Right renal pelvis (tissue), 4 donors: ENCODE measurements around the gene HIF1A. TPM values are rescaled to one million over a fixed set of nuclear protein-coding genes. Genes with fewer than 3 reads are reported as not detected.
"Not testable (repeated sequence)": the region's sequence is repeated elsewhere in the genome, so short reads cannot be mapped to it uniquely, and the experiment has no call there.

ENCODE experiments used
- DNase-seq, 4 donors: peaks; one replicate each; pipeline ENCODE4 v3.0.0-alpha.2; 2013; ENCODE audit warnings: low read depth in 4 of 4, low spot score in 3 of 4, missing footprints in 1 of 4
- polyA plus RNA-seq, 4 donors: library from polyadenylated mRNA; unstranded; fragments of 120-200 nt; gene quantifications; one replicate each; pipeline ENCODE4 v1.2.1, GENCODE V29; 2013; ENCODE audit not compliant: insufficient read length in 4 of 4

The HIF1A gene
- polyA plus RNA-seq, 4 donors: 147 to 187 (median 160) TPM

DNA sequence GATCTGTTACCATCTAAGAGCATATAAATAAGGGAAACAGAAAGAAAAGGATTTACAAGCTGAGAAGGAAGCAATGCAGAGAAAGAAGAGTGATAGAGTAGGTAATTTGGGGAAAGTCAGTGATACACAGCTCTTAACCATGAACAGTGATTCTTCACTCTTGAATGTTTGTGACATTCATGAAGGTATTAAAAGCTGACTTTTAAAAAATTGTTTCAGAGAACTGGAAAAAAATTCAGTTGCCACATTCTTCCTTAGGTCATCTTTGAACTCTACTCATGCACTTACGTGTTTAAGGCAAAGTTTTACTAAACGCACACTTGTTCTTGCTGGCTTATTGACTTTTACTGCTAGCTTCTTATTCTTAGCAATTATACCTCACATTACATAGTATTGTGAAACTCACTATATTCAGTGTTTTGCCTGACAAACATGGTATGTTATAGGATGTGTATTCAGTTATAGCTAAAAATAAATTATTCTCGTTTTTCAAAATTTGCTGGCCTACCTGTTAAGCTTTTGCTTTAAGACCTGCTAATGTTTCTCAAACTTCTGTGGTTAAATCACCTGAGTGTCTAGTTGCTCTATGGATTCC is 10.9 kb downstream of the HIF1A start:
- DNase-seq: no peak

DNA sequence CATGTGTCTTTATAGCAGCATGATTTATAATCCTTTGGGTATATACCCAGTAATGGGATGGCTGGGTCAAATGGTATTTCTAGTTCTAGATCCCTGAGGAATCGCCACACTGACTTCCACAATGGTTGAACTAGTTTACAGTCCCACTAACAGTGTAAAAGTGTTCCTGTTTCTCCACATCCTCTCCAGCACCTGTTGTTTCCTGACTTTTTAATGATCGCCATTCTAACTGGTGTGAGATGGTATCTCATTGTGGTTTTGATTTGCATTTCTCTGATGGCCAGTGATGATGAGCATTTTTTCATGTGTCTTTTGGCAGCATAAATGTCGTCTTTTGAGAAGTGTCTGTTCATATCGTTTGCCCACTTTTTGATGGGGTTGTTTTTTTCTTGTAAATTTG is 12.5 kb downstream of the HIF1A start:
- not testable (repeated sequence) for DNase-seq

DNA sequence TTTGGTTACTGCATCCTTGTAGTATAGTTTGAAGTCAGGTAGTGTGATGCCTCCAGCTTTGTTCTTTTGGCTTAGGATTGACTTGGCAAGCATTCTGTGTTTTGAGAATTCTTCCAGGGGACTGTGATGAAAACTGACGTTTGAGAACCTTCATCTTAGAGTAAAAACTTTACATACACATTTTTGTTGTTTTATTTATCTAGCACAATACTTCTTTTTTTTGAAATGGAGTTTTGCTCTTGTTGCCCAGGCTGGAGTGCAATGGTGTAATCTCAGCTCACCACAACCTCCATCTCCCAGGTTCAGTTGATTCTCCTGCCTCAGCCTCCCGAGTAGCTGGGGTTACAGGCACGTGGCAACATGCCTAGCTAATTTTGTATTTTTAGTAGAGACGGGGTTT is 13.4 kb downstream of the HIF1A start:
- DNase-seq: not testable (repeated sequence)

DNA sequence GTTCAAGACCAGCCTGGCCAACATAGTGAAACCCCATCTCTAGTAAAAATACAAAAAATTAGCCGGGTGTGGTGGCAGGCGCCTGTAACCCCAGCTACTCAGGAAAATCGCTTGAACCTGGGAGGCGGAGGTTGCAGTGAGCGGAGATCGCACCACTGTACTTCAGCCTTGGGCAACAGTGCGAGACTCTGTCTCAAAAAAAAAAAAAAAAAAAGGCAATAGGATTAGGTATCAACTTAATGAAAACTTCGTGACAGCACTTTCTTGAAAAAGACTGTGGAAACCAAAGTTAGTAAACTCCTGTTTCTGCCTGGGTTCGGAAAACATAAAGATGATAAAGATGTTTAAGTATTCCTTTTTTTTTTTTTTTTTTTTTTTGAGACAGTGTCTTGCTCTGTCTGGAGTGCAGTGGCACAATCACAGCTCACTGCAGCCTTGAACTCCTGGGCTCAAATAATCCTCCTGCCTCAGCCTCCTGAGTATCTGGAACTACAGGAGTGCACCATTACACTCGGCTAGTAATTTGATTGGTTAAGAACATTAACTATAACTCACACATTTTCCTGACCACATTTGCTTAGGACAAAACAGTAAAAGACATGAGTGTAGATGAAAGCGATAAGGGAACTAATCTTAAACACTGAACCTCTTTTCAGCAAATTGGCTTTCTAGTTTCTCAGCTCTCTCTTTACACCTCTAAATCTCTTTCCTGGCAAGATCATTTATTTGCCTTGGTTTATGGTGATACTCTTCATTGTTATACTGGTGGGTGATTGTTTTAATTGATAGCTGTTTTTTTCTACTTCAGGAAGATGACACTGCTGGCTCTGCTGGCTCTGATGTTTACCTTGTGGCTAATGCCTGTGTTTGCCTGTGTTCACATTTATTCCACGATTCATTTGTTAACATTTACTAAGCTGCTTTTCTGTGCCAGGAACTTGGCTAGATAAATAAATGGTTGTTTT is 15.8 kb downstream of the HIF1A start:
- no peak for DNase-seq

DNA sequence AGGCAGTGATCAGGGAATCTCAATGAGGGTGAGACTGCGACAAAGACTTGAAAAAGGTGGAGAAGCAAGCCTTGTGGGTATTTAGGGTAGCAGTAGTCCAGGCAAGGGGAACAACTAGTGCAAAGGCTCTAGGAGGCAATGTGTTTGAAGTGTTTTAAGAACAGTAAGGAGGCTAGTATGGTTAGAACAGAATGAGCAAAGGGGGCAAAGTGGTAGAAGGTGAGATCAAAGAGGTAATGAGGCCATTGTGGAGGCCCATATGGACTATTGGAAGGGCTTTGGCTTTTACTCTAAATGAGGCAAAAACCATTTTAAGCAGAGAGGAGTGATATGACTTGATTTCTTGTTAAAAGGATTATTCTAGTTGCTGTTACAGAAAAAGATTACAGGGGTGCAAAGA is 16.8 kb downstream of the HIF1A start:
- DNase-seq: no peak

DNA sequence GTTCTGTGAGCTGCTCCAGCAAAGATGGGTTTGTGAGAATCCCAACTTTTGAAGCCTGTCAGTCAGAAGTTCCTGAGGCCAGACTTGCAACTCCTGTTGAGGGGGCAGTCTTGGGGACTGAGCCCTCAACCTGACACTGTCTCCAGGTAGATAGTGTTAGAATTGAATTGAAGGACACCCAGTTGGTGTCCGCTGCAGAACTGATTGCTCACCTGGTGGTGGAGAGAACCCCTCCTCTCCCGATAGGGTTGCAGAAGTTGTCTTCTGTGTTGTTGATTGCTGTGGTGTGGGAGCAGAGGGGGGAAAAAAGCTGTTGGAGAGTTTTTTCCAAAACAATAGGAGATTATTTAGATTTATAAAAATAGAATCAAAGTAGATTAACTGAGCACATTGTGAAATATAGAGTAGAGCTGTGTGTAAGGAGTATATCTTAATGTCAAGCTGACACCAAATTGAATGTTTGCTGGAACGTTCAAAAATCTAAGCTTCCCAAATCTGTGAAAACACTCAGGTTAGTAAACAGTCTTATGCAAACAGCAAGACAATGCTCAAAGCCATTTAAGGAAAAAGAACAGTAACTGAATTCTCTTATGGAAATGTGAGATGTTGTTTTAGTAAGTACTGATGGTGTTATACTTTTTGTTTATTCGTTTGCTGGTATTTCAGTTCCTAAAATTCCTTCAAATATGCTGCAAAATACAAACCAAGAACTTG is 18.6 kb downstream of the HIF1A start:
- DNase-seq: no peak

DNA sequence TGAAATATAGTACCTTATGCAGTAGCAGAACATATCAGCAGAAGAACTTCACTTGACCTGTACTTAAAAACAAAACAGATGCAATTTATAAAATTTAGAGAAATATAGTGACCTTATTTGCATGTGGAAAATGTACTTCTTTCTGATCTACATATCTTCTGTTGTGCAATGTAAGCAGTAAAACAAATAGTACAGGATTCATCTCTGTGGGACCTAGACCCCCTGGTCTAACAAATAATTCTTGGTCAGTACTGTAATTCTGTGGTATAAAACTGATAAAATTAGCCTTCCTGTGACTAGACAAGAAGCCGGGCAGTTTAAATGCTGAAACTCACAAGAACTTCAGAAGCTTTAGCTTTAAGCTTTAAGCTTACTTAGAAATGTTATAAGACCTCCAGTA is 21.6 kb downstream of the HIF1A start:
- no peak for DNase-seq

DNA sequence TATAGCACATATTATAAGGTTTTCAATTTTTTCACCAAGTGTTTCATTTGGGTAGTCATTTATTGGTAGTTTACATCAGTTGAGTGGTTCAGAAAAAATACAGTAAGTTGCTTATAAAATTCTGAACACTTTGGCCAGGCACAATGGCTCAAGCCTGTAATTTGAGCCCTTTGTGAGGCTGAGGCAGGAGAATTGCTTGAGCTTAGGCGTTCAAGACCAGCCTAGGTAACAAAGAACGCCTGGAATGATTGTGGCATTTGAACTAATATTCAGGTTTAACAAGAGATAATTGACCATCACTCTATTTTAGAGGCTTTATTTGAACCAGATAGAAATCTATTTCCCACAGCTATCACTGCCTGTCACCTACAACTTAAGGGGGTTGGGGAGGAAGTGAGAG is 22.7 kb downstream of the HIF1A start:
- no peak for DNase-seq

DNA sequence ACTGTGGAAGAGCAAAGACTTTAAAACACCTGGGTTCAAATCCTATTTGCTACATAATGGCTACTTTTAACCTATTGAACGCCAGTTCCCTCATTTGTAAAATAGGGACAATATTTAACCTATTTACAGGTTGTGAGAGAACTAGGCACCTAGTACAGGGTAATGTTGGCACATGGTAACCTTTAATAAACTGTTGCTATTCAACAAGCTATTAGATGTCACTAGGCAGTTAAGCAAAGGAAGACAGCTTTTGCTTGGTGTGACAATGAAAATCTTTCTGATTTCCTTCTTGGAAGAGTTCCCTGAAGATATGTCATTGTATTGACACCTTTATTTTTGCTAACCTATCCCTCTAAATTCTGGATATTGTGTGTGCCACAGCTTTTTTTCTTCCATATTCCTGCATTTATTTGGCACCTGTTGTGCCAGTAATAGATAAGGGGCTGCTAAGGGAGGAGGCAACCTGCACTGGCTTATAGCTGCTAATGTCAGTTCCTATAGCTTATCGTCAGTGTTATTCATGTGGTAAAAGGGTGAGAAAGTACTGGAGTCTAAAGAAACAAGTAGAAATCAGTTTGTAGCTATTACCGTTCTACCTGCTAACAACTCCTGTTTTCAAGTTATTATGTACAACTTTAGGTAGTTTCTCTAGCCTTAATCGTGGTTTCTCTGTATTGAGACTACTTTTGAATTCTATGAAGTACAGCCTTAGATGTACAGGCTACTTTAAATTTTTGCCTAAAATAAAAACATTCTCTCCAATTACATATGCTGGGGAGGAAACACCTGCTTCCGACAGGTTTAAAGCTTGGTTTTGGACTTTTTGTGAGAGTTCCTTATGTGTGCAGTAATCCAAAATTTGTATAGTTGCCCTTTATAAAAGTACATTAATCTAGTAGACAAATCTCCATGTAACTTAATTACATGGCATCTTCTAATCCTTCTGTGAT is 24.3 kb downstream of the HIF1A start:
- no peak for DNase-seq

DNA sequence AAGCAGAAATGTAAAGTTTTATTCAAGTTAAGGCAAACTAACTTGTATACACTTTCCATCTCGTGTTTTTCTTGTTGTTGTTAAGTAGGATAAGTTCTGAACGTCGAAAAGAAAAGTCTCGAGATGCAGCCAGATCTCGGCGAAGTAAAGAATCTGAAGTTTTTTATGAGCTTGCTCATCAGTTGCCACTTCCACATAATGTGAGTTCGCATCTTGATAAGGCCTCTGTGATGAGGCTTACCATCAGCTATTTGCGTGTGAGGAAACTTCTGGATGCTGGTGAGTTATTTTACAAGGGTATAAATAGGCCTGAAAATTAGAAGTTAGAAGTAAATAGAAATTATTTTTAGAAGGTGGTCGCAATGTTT is 25.0 kb downstream of the HIF1A start:
- no peak for DNase-seq

DNA sequence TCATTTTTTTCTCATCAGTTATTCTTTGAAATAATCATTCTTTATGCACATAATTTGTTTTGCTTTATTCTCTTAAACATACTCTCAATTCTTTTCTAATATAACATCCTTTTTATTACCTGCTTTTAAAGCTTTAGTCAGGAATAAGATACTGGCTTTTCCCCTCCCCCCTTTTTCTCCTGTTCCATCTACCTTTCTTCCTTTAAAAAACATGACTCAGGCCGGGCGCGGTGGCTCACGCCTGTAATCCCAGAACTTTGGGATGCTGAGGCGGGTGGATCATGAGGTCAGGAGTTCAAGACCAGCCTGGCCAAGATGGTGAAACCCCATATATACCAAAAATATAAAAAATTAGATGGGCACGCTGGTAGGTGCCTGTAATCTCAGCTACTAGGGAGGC is 25.4 kb downstream of the HIF1A start:
- no peak for DNase-seq

DNA sequence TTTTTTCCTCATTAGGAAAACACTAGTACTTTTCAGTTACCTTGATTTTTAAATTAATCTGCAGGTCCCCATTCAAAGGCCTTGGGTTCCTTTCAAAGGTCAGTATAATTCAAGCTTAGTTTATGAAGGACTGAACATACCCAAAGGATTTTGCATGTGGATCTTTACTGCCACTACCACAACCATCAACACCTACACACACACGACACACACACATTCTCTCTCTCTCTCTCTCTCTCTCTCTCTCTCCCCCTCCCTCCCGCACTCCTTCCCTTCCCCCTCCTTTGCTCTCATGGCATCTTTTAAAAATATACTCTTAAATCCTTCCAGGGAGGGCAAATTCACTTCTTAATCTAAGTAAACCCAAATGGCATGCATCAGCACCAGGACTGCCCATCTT is 28.8 kb downstream of the HIF1A start:
- DNase-seq: no peak

DNA sequence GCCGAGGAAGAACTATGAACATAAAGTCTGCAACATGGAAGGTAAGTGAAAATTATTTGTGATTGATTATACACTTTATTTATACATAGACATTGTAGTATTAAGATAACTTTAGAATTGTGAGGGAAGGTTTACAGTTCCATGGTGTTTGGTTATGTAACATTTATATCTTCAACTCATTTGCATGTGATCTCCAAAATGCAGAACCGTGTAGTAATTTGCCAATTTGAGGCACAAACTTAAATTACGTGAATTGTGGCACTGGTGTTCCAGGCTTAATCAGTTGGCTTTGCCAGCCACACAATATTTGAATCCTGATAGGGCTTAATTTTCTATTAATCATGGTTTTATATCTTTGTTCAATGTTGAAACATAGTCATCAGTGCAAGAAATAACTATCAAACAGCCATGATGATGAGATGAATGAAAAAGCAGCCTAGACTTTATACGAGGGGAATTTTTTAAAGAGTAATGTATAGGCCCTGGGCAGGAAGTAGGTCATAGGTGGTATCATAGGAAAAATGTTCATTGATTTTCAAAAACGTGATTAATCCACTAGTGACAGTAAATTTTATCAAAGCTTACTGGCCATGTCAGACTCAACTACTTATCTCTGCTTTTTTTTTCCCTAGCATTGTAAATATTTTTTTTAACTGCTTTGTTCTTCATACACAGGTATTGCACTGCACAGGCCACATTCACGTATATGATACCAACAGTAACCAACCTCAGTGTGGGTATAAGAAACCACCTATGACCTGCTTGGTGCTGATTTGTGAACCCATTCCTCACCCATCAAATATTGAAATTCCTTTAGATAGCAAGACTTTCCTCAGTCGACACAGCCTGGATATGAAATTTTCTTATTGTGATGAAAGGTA is 31.7 kb downstream of the HIF1A start:
- DNase-seq: no peak

DNA sequence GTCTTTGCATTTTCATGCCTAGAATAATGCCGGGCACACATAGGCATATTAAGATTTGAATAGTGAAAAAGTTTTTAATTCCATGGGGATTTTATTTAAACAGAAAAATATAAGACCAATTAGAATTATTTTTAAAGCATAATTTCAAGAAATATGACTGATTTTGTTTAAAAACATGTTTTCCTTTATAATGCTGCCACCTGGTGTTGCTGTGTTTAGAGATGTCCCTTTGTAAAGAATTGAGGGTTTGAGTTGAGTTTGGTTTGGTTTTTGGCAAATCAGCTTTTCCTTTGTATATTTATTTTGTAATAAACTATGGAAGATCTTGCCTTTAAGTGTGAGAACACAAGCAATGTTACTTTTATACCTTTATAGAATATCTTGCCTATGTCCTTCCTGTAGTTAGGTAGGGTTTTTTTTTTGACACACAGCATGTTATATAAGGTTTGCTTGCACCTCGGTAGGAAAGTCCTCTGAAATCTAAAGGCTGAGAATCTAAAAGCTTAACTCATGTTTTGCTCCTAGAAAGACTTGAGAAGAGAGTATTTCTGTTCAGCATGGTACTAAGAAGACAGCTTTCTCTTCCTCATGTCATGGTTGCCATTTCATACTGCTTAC is 35.6 kb downstream of the HIF1A start:
- no peak for DNase-seq

DNA sequence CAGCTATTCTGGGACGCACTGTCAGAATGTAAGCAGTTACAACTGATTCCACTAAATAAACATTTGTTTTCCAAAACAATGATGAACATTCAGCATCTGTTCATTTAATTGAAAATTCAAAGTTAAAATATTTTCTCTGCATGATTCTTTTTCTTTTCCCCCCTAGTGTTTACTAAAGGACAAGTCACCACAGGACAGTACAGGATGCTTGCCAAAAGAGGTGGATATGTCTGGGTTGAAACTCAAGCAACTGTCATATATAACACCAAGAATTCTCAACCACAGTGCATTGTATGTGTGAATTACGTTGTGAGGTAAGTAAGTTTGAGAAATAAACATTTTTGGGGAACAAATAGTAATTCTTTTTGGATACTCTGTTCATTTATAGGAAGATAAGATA is 38.7 kb downstream of the HIF1A start:
- DNase-seq: no peak

DNA sequence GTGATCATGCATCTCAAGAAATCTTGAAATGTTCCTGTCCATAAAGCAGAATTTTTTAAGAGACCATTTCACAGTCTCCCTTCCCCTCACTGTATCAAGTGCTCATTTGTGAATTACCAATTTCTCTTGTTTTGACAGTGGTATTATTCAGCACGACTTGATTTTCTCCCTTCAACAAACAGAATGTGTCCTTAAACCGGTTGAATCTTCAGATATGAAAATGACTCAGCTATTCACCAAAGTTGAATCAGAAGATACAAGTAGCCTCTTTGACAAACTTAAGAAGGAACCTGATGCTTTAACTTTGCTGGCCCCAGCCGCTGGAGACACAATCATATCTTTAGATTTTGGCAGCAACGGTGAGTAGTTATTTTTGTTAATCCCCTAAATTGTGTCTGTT is 41.4 kb downstream of the HIF1A start:
- DNase-seq: no peak

DNA sequence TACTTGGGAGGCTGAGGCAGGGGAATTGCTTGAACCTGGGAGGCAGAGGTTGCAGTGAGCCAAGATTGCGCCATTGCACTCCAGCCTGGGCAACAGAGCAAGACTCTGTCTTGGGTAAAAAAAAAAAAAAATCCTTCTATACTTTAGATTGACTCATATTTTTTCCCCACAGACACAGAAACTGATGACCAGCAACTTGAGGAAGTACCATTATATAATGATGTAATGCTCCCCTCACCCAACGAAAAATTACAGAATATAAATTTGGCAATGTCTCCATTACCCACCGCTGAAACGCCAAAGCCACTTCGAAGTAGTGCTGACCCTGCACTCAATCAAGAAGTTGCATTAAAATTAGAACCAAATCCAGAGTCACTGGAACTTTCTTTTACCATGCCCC is 42.6 kb downstream of the HIF1A start:
- DNase-seq: no peak

DNA sequence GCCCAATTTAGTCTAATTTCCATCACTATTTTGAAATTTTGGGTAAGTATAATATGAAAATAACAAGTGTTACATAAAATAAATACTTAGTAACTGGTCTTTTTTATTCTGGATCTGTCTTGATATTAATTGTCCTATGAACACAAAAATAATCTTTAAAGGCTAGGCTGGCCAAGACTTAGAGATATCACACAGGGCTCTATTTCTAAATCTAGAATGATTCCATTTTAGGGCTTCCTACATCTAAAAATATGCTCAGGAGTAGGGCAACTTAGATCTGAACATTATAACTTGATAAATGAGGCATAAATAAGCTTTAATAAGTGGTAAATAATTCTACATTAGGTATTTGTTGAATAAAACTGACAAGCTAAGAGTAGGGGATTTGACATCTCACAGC is 43.8 kb downstream of the HIF1A start:
- no peak for DNase-seq

DNA sequence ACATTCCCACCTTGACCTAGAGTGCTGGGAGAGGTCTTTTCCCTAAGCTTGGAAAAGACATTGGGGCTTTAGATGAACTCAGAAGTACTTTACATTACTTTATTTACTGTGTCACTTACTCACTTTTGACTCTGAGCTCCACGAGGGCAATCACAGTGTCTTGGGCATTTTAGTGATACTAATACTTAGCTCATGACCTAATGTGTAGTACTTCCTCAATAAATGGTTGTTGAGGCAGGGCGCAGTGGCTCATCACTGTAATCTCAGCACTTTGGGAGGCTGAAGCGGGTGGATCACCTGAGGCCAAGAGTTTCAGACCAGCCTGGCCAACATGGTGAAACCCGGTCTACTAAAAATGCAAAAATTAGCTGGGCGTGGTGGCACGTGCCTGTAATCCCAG is 47.1 kb downstream of the HIF1A start:
- no peak for DNase-seq
